Measurements from ENCODE around the gene MYRFL. TPM values are rescaled to one million over a fixed set of nuclear protein-coding genes. Genes with fewer than 3 reads are reported as not detected.

MYRFL gene
- total RNA-seq, 1 experiment from 2014 or later: 1.3 TPM

DNA sequence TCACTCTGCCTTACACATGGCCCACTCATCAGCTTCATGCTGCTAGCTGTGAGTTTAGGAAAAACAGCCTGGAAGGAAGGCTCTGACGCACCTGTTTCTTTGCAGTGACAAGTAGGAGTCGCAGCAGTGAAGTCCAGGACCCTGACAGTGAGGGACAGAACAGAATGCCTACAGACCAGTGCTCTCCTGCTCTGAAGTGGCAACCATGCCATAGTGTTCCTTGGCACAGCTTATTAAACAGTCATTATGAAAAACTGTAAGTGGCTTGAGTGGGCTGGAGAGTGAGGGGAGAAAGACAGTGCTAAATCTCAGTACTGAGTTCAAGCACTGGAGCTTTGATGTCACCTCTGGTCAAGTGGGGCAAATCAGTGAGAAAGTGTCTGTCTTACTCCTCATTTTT lies 61.7 kb downstream of the MYRFL start (continued):
- TF ChIP-seq ZNF138 (CRISPR knock-in tag; conservative IDR thresholded peaks at IDR 0.05) (no peak), HMGXB4 (CRISPR knock-in tag; IDR thresholded peaks at IDR 0.05) (no peak)

- Mint-ChIP-seq H3K27me3 (ENCODE audit: low read depth) (no peaks in the 10 kb centered on the region), H3K27ac (no peak overlapping the region), H3K4me1 (peaks cover 10% of the 10 kb centered on the region), H3K9me3 (no peaks in the 10 kb centered on the region), H3K4me3 (no peak overlapping the region), H3K36me3 (no peaks in the 10 kb centered on the region)
- ChIA-PET POLR2A (no interaction called here), CTCF (no interaction called here)
- no peak for ATAC-seq
- no peak for DNase-seq (ENCODE audit: low spot score)
- TF ChIP-seq ZSCAN18 (CRISPR knock-in tag; IDR thresholded peaks at IDR 0.05) (no peak), ZNF121 (CRISPR knock-in tag; IDR thresholded peaks at IDR 0.05) (no peak), ZMAT4 (CRISPR knock-in tag; IDR thresholded peaks at IDR 0.05) (no peak), NR1H2 (CRISPR knock-in tag; IDR thresholded peaks at IDR 0.05) (no peak), SMAD3 (CRISPR knock-in tag; IDR thresholded peaks at IDR 0.05; ENCODE audit: borderline replicate concordance) (no peak), GABPB1 (CRISPR knock-in tag; IDR thresholded peaks at IDR 0.05) (no peak), ZNF425 (CRISPR knock-in tag; conservative IDR thresholded peaks at IDR 0.05) (no peak), OVOL2 (CRISPR knock-in tag; IDR thresholded peaks at IDR 0.05; ENCODE audit: borderline replicate concordance) (no peak), TCF7 (CRISPR knock-in tag; IDR thresholded peaks at IDR 0.05; ENCODE audit: low read depth) (no peak)
- TF ChIP-seq, protein P1, sequence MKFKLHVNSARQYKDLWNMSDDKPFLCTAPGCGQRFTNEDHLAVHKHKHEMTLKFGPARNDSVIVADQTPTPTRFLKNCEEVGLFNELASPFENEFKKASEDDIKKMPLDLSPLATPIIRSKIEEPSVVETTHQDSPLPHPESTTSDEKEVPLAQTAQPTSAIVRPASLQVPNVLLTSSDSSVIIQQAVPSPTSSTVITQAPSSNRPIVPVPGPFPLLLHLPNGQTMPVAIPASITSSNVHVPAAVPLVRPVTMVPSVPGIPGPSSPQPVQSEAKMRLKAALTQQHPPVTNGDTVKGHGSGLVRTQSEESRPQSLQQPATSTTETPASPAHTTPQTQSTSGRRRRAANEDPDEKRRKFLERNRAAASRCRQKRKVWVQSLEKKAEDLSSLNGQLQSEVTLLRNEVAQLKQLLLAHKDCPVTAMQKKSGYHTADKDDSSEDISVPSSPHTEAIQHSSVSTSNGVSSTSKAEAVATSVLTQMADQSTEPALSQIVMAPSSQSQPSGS (CRISPR knock-in tag; IDR thresholded peaks at IDR 0.05; ENCODE audit: borderline replicate concordance, low read depth): no peak
- TF ChIP-seq, protein P2, sequence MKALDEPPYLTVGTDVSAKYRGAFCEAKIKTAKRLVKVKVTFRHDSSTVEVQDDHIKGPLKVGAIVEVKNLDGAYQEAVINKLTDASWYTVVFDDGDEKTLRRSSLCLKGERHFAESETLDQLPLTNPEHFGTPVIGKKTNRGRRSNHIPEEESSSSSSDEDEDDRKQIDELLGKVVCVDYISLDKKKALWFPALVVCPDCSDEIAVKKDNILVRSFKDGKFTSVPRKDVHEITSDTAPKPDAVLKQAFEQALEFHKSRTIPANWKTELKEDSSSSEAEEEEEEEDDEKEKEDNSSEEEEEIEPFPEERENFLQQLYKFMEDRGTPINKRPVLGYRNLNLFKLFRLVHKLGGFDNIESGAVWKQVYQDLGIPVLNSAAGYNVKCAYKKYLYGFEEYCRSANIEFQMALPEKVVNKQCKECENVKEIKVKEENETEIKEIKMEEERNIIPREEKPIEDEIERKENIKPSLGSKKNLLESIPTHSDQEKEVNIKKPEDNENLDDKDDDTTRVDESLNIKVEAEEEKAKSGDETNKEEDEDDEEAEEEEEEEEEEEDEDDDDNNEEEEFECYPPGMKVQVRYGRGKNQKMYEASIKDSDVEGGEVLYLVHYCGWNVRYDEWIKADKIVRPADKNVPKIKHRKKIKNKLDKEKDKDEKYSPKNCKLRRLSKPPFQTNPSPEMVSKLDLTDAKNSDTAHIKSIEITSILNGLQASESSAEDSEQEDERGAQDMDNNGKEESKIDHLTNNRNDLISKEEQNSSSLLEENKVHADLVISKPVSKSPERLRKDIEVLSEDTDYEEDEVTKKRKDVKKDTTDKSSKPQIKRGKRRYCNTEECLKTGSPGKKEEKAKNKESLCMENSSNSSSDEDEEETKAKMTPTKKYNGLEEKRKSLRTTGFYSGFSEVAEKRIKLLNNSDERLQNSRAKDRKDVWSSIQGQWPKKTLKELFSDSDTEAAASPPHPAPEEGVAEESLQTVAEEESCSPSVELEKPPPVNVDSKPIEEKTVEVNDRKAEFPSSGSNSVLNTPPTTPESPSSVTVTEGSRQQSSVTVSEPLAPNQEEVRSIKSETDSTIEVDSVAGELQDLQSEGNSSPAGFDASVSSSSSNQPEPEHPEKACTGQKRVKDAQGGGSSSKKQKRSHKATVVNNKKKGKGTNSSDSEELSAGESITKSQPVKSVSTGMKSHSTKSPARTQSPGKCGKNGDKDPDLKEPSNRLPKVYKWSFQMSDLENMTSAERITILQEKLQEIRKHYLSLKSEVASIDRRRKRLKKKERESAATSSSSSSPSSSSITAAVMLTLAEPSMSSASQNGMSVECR (CRISPR knock-in tag; IDR thresholded peaks at IDR 0.05; ENCODE audit: borderline replicate concordance): no peak
Measured at GRCh38 chr12:69888901-69889300, 63.9 kb downstream of the MYRFL start.

Measured in WTC11 (cell line).